A549 (cell line): ENCODE measurements around the gene RPL28. TPM values are rescaled to one million over a fixed set of nuclear protein-coding genes. Genes with fewer than 3 reads are reported as not detected.

Experiments
- ATAC-seq, 2 experiments: fragments of 200-7000 bp in 1 of 2; fragments of >200 bp in 1 of 2; cut with Nextera tagmentation in 1 of 2; cut with Tn5 transposase in 1 of 2; 3 replicates each; pipeline versions ENCODE4 v1.8.0 to v1.9.1; 2018 to 2020; ENCODE audit warnings: mild to moderate bottlenecking in 1 of 2, moderate library complexity in 1 of 2
- CTCF ChIA-PET: fragments of 300-600 bp; sonication (Branson Sonifier 250); formaldehyde crosslinking; extraction: SDS; loops from one replicate; lab custom pipeline; 2021; ENCODE audit warnings: antibody characterized with exemption, inconsistent platforms; lab: Yijun Ruan, JAX
- POLR2A ChIA-PET: fragments of 350-600 bp; formaldehyde crosslinking; extraction: SDS; loops from one replicate; lab custom pipeline; 2021; ENCODE audit warnings: antibody characterized with exemption, inconsistent platforms; lab: Yijun Ruan, JAX
- DNase-seq, 2 experiments: peaks; one replicate each; pipeline versions ENCODE4 v3.0.0 to v3.0.0-alpha.2; 2011 to 2016; ENCODE audit warnings: low read depth in 1 of 2, low spot score in 1 of 2
- FAIRE-seq: peaks from 2 replicates; lab custom pipeline; 2011; peaks lifted over from hg19 to GRCh38; lab: Jason Lieb, UNC
- H3K27ac ChIP-seq, 2 experiments: fragments of >200 bp; sonication (Bioruptor Twin); formaldehyde crosslinking; 3 replicates each; pipeline ENCODE4 v1.5.1; 2016 to 2017
- H3K4me1 ChIP-seq: fragments of >200 bp; sonication (Bioruptor Twin); formaldehyde crosslinking; 3 replicates; pipeline ENCODE4 v1.6.1; 2016
- H3K4me2 ChIP-seq: fragments of >200 bp; sonication (Bioruptor Twin); formaldehyde crosslinking; 3 replicates; pipeline ENCODE4 v1.6.1; 2016
- H3K4me3 ChIP-seq: fragments of >200 bp; sonication (Bioruptor Twin); formaldehyde crosslinking; 3 replicates; pipeline ENCODE4 v1.5.1; 2016
- H3K9me3 ChIP-seq: fragments of >200 bp; sonication (Bioruptor Twin); formaldehyde crosslinking; 3 replicates; pipeline ENCODE4 v1.6.1; 2016
- BCL3 ChIP-seq: fragments of >200 bp; sonication (Bioruptor Twin); formaldehyde crosslinking; IDR thresholded peaks from 3 replicates; pipeline ENCODE4 v1.6.1; 2016
- CHD4 ChIP-seq: fragments of 200-600 bp; sonication (generic); IDR thresholded peaks from 2 replicates; pipeline ENCODE4 v1.6.1; 2016; ENCODE audit warnings: antibody characterized with exemption, mild to moderate bottlenecking, borderline replicate concordance
- EHMT2 ChIP-seq: fragments of 200-600 bp; sonication (generic); IDR thresholded peaks from 2 replicates; pipeline ENCODE4 v1.6.1; 2016; ENCODE audit warnings: antibody characterized with exemption, low read depth, mild to moderate bottlenecking, moderate library complexity
- ESRRA ChIP-seq: fragments of 150-350 bp; IDR thresholded peaks from 2 replicates; pipeline ENCODE4 v1.6.1; 2014; ENCODE audit warnings: mild to moderate bottlenecking, low read length, borderline replicate concordance
- FOSB ChIP-seq: fragments of 250-450 bp; sonication (Bioruptor Pico); IDR thresholded peaks from 2 replicates; pipeline ENCODE4 v1.5.0; 2020; ENCODE audit warnings: mild to moderate bottlenecking, moderate library complexity
- HEYL ChIP-seq: fragments of 250-450 bp; sonication (Bioruptor Pico); IDR thresholded peaks from 2 replicates; pipeline ENCODE4 v1.8.0; 2021; ENCODE audit warnings: mild to moderate bottlenecking, moderate library complexity
- HOXA7 ChIP-seq: fragments of 250-450 bp; sonication (Bioruptor Pico); IDR thresholded peaks from 2 replicates; pipeline ENCODE4 v1.5.0; 2020; ENCODE audit warnings: mild to moderate bottlenecking, moderate library complexity
- HOXB5 ChIP-seq: fragments of 250-450 bp; sonication (Bioruptor Pico); IDR thresholded peaks from 2 replicates; pipeline ENCODE4 v1.5.0; 2020; ENCODE audit warnings: mild to moderate bottlenecking, moderate library complexity
- JUN ChIP-seq, 2 experiments: fragments of >200 bp; sonication (Bioruptor Twin); formaldehyde crosslinking; IDR thresholded peaks; 2 replicates in 1 of 2; 3 replicates in 1 of 2; pipeline ENCODE4 v1.6.1; 2016 to 2017
- JUNB ChIP-seq: fragments of >200 bp; sonication (Bioruptor Twin); formaldehyde crosslinking; IDR thresholded peaks from 2 replicates; pipeline ENCODE4 v1.6.1; 2016
- KDM1A ChIP-seq: fragments of 200-600 bp; sonication (generic); IDR thresholded peaks from 2 replicates; pipeline ENCODE4 v1.6.1; 2016; ENCODE audit warnings: low read depth, mild to moderate bottlenecking
- MAFK ChIP-seq: fragments of 450-650 bp; IDR thresholded peaks from 2 replicates; pipeline ENCODE4 v1.6.1; 2014; ENCODE audit not compliant: partially characterized antibody
- MYC ChIP-seq: IDR thresholded peaks from 2 replicates; pipeline ENCODE4 v1.6.1; 2012; ENCODE audit warnings: mild to moderate bottlenecking, inconsistent platforms, low read length, improper control_type of control experiment, borderline replicate concordance
- NFE2L2 ChIP-seq: fragments of 150-350 bp; conservative IDR thresholded peaks from 2 replicates; pipeline ENCODE4 v1.6.1; 2014; ENCODE audit warnings: low read length
- PBX3 ChIP-seq: IDR thresholded peaks from 2 replicates; pipeline ENCODE4 v1.6.1; 2012
- RCOR1 ChIP-seq: fragments of 150-350 bp; IDR thresholded peaks from 2 replicates; pipeline ENCODE4 v1.6.1; 2014; ENCODE audit warnings: antibody characterized with exemption, low read length, low read depth
- REST ChIP-seq: fragments of 200-600 bp; sonication (generic); IDR thresholded peaks from 2 replicates; pipeline ENCODE4 v1.6.1; 2016; ENCODE audit warnings: antibody characterized with exemption, mild to moderate bottlenecking, moderate library complexity
- RFX5 ChIP-seq: fragments of 450-650 bp; IDR thresholded peaks from 2 replicates; pipeline ENCODE4 v1.7.1; 2014; ENCODE audit warnings: antibody characterized with exemption, mild to moderate bottlenecking, moderate library complexity
- SMC3 ChIP-seq: fragments of >200 bp; sonication (Bioruptor Twin); formaldehyde crosslinking; IDR thresholded peaks from 3 replicates; pipeline ENCODE4 v1.6.1; 2018; ENCODE audit warnings: inconsistent platforms
- SREBF2 ChIP-seq: fragments of 450-650 bp; IDR thresholded peaks from 2 replicates; pipeline ENCODE4 v1.6.1; 2014; ENCODE audit warnings: mild to moderate bottlenecking, moderate library complexity
- TFCP2L1 ChIP-seq: fragments of 250-450 bp; sonication (Bioruptor Pico); IDR thresholded peaks from 2 replicates; pipeline ENCODE4 v1.5.0; 2021; ENCODE audit warnings: mild to moderate bottlenecking
- ZFP36 ChIP-seq: fragments of 450-650 bp; IDR thresholded peaks from 2 replicates; pipeline ENCODE4 v1.6.1; 2014; ENCODE audit warnings: borderline replicate concordance; ENCODE audit not compliant: partially characterized antibody
- WGBS: methylation state at CpG from one replicate; pipeline ENCODE4 v1.1.6; 2017; ENCODE audit errors: missing lambda C conversion rate; 5-methylcytosine and 5-hydroxymethylcytosine counted together
- polyA plus RNA-seq, 4 experiments: library from polyadenylated mRNA; depleted of rRNA in 3 of 4; stranded (reverse); fragments of >200 nt; fragmentation: RNase III in 1 of 4; extraction: RNeasy Plus Mini Kit Qiagen cat#74134 plus additional on column Dnase treatment in 1 of 4; gene quantifications; 2 replicates in 3 of 4; 3 replicates in 1 of 4; pipeline ENCODE4 v1.2.3, GENCODE V29; 2011 to 2017
- TF ChIP-seq, protein P1 (sequence below): fragments of >200 bp; sonication (Bioruptor Twin); formaldehyde crosslinking; IDR thresholded peaks from 3 replicates; pipeline ENCODE4 v1.5.1; 2016
- TF ChIP-seq, protein P2 (sequence below): fragments of 450-650 bp; IDR thresholded peaks from 2 replicates; pipeline ENCODE4 v1.6.1; 2014; ENCODE audit warnings: antibody characterized with exemption

The RPL28 gene
- polyA plus RNA-seq, 2 of the 4 experiments (the other 2 are of a cell fraction) = 329 to 2,037 TPM

DNA sequence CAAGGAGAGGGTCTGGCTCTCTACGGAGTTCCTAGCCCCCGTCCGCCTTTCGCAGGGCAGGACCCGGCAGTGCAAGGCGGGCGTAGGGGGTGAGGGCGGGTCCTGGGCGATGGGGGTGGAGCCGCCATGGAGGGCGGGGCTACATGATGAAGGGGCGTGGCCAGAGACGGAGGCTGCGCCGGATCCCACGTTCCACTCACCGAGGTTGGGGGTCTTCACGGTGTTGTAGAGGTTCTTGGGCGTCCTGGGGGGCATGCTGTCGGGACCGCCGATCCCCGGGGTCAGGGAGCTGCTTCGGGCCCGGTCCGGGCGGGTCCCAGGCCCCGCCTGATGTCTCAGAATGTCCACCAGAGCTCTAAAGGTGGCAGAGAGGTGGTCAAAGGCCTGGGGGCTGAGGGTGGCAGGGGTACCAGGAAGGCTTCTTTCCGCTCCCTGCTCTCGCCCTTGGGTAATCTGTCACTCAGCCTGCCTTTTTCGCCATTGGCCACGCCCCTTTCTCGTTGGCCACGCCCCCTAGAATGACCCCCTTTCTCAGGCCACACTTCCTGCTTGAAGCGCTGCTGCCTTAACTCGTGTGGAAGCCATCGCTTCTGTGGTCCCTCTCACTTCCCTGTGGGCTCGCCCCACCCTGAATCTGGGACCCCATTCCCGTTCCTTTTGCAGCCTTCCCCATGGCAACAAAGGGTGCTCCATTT, 54.8 kb downstream of the RPL28 start:
- ChIA-PET POLR2A (no interaction called here), CTCF (interaction anchor here (0.6 to 2.6 kb wide), 6 partner anchors 13 to 299 kb away, joined by 3 to 11 read pairs (median 6); no protein-coding TSS in a partner anchor)
- H3K27ac ChIP-seq = no peak overlapping the region
- ATAC-seq = peak in 1 of 2 experiments; percentile 17; a peak in 3 of 6 replicates
- no peak for TF ChIP-seq MAFK
- TF ChIP-seq EHMT2 = no peak
- TF ChIP-seq MYC = no peak
- TF ChIP-seq BCL3 = no peak
- TF ChIP-seq, all 56 proteins: peak for 0
- Histone ChIP-seq H3K9me3 (no peaks in the 10 kb centered on the region), H3K4me1 (peaks cover 21% of the 10 kb centered on the region), H3K4me2 (peak overlapping the region; percentile 64), H3K4me3 (peak overlapping the region; percentile 33; the same call in 2 of the 3 replicates)
- WGBS = 29% methylated on average over 27 of the region's 39 CpGs
- DNase-seq = no peak
- no peak for FAIRE-seq

DNA sequence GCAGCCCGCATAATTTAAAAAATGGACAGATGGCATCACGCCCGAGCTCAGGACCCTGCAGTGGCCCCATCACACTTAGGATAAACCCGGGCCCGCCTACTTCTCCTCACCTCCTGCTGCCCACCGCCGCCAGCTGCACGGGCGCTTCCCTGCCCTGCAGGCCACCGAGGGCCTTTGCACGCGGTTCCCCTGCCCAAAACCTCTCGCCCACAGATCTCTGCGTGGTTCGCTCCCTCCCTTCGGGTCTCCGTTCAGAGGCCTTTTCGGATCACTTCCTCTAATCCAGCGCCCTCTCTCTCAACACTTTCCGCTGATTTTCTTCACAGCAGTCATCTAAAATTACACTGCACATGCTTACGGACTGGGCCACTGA, 55.6 kb downstream of the RPL28 start:
- 63% methylated on average over 21 of the region's 21 CpGs for WGBS
- no peak overlapping the region for H3K4me3 ChIP-seq
- H3K4me2 ChIP-seq = no peak overlapping the region
- no peak overlapping the region for H3K27ac ChIP-seq
- no peak for TF ChIP-seq SREBF2
- TF ChIP-seq KDM1A = no peak
- no peak for TF ChIP-seq ESRRA
- no peak for TF ChIP-seq JUNB
- TF ChIP-seq NFE2L2 = no peak
- TF ChIP-seq, protein P1, sequence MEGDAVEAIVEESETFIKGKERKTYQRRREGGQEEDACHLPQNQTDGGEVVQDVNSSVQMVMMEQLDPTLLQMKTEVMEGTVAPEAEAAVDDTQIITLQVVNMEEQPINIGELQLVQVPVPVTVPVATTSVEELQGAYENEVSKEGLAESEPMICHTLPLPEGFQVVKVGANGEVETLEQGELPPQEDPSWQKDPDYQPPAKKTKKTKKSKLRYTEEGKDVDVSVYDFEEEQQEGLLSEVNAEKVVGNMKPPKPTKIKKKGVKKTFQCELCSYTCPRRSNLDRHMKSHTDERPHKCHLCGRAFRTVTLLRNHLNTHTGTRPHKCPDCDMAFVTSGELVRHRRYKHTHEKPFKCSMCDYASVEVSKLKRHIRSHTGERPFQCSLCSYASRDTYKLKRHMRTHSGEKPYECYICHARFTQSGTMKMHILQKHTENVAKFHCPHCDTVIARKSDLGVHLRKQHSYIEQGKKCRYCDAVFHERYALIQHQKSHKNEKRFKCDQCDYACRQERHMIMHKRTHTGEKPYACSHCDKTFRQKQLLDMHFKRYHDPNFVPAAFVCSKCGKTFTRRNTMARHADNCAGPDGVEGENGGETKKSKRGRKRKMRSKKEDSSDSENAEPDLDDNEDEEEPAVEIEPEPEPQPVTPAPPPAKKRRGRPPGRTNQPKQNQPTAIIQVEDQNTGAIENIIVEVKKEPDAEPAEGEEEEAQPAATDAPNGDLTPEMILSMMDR = no peak
- TF ChIP-seq HOXA7 = no peak
- no peak for TF ChIP-seq SMC3
- TF ChIP-seq HEYL (CRISPR knock-in tag) = no peak
- no peak for TF ChIP-seq RCOR1
- TF ChIP-seq FOSB = no peak
- no peak for TF ChIP-seq HOXB5
- no peak for TF ChIP-seq CHD4
- TF ChIP-seq MAFK = no peak
- TF ChIP-seq, all 56 proteins: peak for 0
- CTCF ChIA-PET = interaction anchor here (0.6 to 2.6 kb wide), 4 partner anchors 12 to 300 kb away, joined by 4 to 11 read pairs (median 6); no protein-coding TSS in a partner anchor
- POLR2A ChIA-PET = interaction anchor here (1.2 kb wide), 1 partner anchor 35 kb away, joined by 4 read pairs; no protein-coding TSS in a partner anchor
- no peaks in the 10 kb centered on the region for H3K9me3 ChIP-seq
- FAIRE-seq = no peak
- no peak for DNase-seq
- ATAC-seq = no peak
- H3K4me1 ChIP-seq = peaks cover 21% of the 10 kb centered on the region

GRCh38 chr19:55441692-55442321, 56.1 kb downstream of the RPL28 start:
- Histone ChIP-seq H3K9me3 (no peaks in the 10 kb centered on the region), H3K27ac (no peak overlapping the region), H3K4me1 (peaks cover 21% of the 10 kb centered on the region), H3K4me2 (peak overlapping the region; percentile 89), H3K4me3 (peak overlapping the region; percentile 35; the same call in 2 of the 3 replicates)
- CTCF ChIA-PET = interaction anchor here (1.1 to 2.6 kb wide), 5 partner anchors 12 to 301 kb away, joined by 3 to 11 read pairs (median 4); no protein-coding TSS in a partner anchor
- 23% methylated on average over 32 of the region's 39 CpGs for WGBS
- POLR2A ChIA-PET = interaction anchor here (0.6 to 1.2 kb wide), 3 partner anchors 34 to 35 kb away, joined by 3 to 6 read pairs (median 4); no protein-coding TSS in a partner anchor
- FAIRE-seq (no peak), ATAC-seq (no peak), DNase-seq (no peak)
- TF ChIP-seq HOXB5 = no peak
- no peak for TF ChIP-seq RFX5
- no peak for TF ChIP-seq EHMT2
- no peak for TF ChIP-seq ZFP36
- TF ChIP-seq REST = no peak
- no peak for TF ChIP-seq TFCP2L1
- no peak for TF ChIP-seq MAFK
- TF ChIP-seq JUN (IDR thresholded peaks at IDR 0.05) = no peak
- TF ChIP-seq, protein P2, sequence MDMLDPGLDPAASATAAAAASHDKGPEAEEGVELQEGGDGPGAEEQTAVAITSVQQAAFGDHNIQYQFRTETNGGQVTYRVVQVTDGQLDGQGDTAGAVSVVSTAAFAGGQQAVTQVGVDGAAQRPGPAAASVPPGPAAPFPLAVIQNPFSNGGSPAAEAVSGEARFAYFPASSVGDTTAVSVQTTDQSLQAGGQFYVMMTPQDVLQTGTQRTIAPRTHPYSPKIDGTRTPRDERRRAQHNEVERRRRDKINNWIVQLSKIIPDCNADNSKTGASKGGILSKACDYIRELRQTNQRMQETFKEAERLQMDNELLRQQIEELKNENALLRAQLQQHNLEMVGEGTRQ = no peak
- no peak for TF ChIP-seq PBX3
